Measurements from ENCODE around the gene SMPDL3B. TPM values are rescaled to one million over a fixed set of nuclear protein-coding genes. Genes with fewer than 3 reads are reported as not detected.

SMPDL3B gene
- total RNA-seq, 1 donor from 2014 or later = 0.37 TPM

GRCh38 chr1:27963393-27963792 lies 28.6 kb downstream of the SMPDL3B start:
- DNase-seq (ENCODE audit: low spot score) = no peak
- H3K27ac Mint-ChIP-seq = no peak overlapping the region
- intact Hi-C loops (cut with micrococcal nuclease) = no loop called here
- H3K9me3 Mint-ChIP-seq = no peaks in the 10 kb centered on the region
- no peaks in the 10 kb centered on the region for H3K27me3 Mint-ChIP-seq (ENCODE audit: low read depth)
- no peak overlapping the region for H3K4me3 Mint-ChIP-seq (ENCODE audit: low read depth)
- H3K4me1 Mint-ChIP-seq (ENCODE audit: low read depth) = peaks cover 14% of the 10 kb centered on the region
- H3K36me3 Mint-ChIP-seq (ENCODE audit: low read depth) = peaks cover 22% of the 10 kb centered on the region

- H3K27me3 Mint-ChIP-seq (ENCODE audit: low read depth) = no peaks in the 10 kb centered on the region
- H3K4me3 Mint-ChIP-seq (ENCODE audit: low read depth) = no peak overlapping the region
- intact Hi-C loops (cut with micrococcal nuclease) = no loop called here
- no peaks in the 10 kb centered on the region for H3K9me3 Mint-ChIP-seq
- H3K27ac Mint-ChIP-seq = no peak overlapping the region
- DNase-seq (ENCODE audit: low spot score) = no peak
- peaks cover 15% of the 10 kb centered on the region for H3K4me1 Mint-ChIP-seq (ENCODE audit: low read depth)
- H3K36me3 Mint-ChIP-seq (ENCODE audit: low read depth) = peaks cover 30% of the 10 kb centered on the region
Measured at GRCh38 chr1:27966402-27967105, 31.8 kb downstream of the SMPDL3B start.

DNA sequence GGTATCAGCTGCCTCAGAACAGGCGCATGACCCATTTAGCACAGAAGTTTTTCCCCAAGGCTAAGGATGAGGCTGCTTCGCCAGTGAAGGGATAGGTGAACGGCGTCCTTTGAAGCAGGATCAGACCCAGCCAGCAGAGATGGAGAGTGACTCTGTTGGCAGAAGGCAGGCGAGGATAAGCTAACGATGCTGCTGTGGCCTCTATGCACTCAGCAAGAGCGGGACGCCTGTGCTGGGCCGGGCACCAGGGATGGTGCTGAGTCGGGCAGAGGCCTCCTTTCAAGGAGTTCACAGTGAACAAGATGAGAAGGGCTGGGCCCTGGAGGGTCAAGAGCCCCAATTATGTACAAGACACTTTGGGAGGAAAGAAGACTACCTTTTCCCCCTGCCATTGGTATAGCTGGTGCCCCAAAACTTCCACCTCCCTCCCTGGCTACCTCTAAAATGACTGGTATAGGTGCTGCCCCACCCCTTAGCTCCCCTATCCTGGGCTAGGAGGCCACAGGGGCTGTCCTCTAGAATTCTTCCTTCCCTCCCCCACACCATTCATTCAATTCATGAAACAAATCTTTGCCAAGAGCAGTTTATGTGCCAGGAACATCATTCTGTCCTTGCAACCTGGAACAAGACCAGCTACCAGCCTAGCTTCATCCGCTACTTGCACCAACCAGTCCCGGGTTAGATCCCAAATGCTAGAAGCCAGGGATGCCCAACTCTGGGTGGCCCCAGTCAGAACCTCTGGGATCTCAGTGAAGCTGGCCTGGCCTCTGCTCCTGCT lies 32.5 kb downstream of the SMPDL3B start:
- Mint-ChIP-seq H3K9me3 (no peaks in the 10 kb centered on the region), H3K4me3 (ENCODE audit: low read depth) (no peak overlapping the region), H3K36me3 (ENCODE audit: low read depth) (peaks cover 30% of the 10 kb centered on the region), H3K27ac (no peak overlapping the region), H3K27me3 (ENCODE audit: low read depth) (no peaks in the 10 kb centered on the region), H3K4me1 (ENCODE audit: low read depth) (peaks cover 11% of the 10 kb centered on the region)
- intact Hi-C loops (cut with micrococcal nuclease) = no loop called here
- no peak for DNase-seq (ENCODE audit: low spot score)

DNA sequence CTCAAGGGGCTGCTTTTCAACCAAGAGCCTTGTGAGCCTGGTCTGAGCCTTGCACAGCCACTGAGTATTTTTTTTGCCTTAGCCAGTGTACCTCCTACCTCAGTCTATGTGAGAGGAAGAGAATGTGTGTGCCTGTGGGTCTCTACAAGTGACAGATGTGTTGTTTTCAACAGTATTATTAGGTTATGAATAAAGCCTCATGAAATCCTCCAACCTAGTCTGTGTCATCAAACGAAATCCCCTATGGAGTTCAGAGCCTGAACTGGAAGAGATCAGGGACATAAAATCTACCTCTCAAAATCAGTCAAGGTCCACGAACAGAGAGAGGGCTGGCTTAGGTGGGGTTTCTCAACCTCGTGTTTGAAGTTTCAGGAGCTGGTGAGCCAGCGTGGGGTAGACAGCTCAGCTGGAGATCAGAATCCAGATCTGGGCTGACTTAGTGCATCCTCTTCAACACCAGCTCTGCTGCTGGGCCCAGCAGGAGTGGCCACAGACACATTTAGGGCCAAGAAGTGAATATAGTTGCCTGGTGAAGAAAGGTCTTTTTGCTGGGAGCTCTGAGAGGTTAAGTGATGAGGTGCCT lies 33.2 kb downstream of the SMPDL3B start:
- no peaks in the 10 kb centered on the region for H3K9me3 Mint-ChIP-seq
- no peak for DNase-seq (ENCODE audit: low spot score)
- peaks cover 11% of the 10 kb centered on the region for H3K4me1 Mint-ChIP-seq (ENCODE audit: low read depth)
- intact Hi-C loops (cut with micrococcal nuclease) = no loop called here
- H3K27me3 Mint-ChIP-seq (ENCODE audit: low read depth) = no peaks in the 10 kb centered on the region
- no peak overlapping the region for H3K4me3 Mint-ChIP-seq (ENCODE audit: low read depth)
- peak overlapping the region; percentile 20 for H3K27ac Mint-ChIP-seq
- peaks cover 31% of the 10 kb centered on the region for H3K36me3 Mint-ChIP-seq (ENCODE audit: low read depth)

DNA sequence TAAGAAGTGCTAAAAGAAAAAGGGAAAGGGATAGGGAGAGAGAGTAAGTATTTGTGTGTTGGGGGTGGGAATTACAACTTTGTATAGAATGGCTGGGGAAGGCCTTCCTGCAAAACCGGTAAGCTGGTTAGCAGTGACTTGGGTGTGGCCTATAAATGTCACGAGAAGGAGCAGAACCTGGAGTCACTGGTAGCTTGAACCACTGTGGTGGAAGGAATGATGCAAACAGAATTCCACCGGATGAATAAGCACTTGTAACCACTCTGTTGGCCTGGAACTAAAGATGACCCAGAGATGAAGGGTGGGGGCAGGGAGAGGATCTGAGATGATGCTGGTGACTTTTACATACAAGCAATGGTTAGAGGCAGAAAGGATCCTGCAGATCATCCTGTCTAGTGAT lies 33.9 kb downstream of the SMPDL3B start:
- DNase-seq (ENCODE audit: low spot score) = no peak
- Mint-ChIP-seq H3K4me3 (ENCODE audit: low read depth) (no peak overlapping the region), H3K27me3 (ENCODE audit: low read depth) (no peaks in the 10 kb centered on the region), H3K36me3 (ENCODE audit: low read depth) (peaks cover 38% of the 10 kb centered on the region), H3K27ac (peak overlapping the region; percentile 20), H3K9me3 (no peaks in the 10 kb centered on the region), H3K4me1 (ENCODE audit: low read depth) (peaks cover 15% of the 10 kb centered on the region)
- intact Hi-C loops (cut with micrococcal nuclease) = no loop called here

- intact Hi-C loops (cut with micrococcal nuclease) = no loop called here
- DNase-seq (ENCODE audit: low spot score) = no peak
- Mint-ChIP-seq H3K27ac (no peak overlapping the region), H3K4me3 (ENCODE audit: low read depth) (no peak overlapping the region), H3K9me3 (no peaks in the 10 kb centered on the region), H3K36me3 (ENCODE audit: low read depth) (peaks cover 37% of the 10 kb centered on the region), H3K4me1 (ENCODE audit: low read depth) (peaks cover 21% of the 10 kb centered on the region), H3K27me3 (ENCODE audit: low read depth) (no peaks in the 10 kb centered on the region)
Measured at GRCh38 chr1:27970401-27970800, 35.6 kb downstream of the SMPDL3B start.

DNA sequence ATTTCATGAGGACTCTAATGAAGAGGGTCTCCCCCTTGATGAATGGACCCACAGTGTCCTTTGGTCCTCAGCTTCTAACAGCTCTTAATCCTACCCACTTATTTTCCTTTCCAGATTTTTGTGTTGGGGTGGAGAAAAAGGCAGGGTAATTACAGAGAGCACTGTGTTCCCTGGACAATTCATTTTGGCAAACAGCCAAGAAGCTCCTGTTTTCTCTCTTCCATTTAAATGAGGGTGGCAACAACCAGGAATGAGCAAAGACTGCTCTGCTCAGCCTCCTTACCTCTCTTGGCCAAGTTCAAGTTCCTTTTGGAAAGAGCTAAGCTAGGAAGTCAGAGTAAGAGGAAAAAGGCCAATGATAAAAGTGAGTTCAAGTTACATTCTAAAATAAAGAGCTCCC lies 36.9 kb downstream of the SMPDL3B start:
- H3K27ac Mint-ChIP-seq = no peak overlapping the region
- H3K27me3 Mint-ChIP-seq (ENCODE audit: low read depth) = no peaks in the 10 kb centered on the region
- intact Hi-C loops (cut with micrococcal nuclease) = no loop called here
- DNase-seq (ENCODE audit: low spot score) = no peak
- H3K9me3 Mint-ChIP-seq = no peaks in the 10 kb centered on the region
- peaks cover 21% of the 10 kb centered on the region for H3K4me1 Mint-ChIP-seq (ENCODE audit: low read depth)
- no peak overlapping the region for H3K4me3 Mint-ChIP-seq (ENCODE audit: low read depth)
- peaks cover 33% of the 10 kb centered on the region for H3K36me3 Mint-ChIP-seq (ENCODE audit: low read depth)

DNA sequence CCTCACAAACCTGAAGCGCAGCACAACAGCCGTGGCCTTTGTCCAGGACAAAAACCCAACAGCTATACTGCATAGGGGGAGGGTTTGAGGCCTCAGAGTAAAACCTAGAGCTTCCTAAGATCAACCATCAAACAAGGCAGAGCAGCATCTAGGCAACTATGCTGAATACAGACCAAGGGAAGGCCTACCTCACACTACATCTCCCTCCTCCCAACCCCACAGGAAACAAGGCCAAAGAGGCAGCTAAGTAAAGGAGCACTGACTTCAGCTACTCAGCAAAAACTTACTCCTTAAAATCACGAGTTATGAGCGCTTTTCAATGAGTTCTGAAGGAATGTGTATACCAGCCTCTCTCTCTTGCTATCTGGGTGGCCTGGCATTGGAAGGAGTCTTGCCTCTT lies 37.3 kb downstream of the SMPDL3B start:
- no peak overlapping the region for H3K27ac Mint-ChIP-seq

DNA sequence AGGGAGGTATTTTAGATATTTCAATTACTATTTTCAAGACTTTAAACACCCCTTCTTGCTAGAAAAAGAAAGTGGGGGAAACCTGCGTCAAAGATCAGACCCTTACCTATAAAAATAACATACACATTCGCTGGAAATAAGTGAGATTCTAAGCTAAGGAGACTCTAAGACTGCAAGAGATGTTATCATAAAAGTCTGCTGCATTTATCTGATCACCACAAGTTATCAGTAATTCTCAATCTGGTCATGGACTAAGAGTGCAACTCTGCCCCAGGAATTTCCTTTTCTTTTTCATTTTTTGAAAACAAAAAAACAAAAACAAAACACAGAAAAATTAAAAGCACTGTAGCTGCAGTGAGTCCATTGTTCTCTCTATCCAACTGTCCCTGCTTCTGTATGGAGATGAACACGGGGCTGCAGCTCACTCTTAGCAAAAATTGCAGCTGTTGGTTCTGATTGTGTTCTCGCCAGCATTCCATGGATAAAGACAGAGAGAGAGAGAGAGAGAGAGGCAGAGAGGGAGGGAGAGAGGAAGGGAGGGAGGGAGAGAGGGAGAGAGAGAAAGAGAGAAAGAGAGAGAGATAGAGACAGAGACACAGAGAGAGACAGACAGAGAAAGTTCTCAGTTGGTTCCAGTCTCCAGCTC lies 39.1 kb downstream of the SMPDL3B start:
- H3K27ac Mint-ChIP-seq = no peak overlapping the region
- no peak for DNase-seq (ENCODE audit: low spot score)
- intact Hi-C loops (cut with micrococcal nuclease) = no loop called here
- peaks cover 35% of the 10 kb centered on the region for H3K36me3 Mint-ChIP-seq (ENCODE audit: low read depth)
- H3K4me3 Mint-ChIP-seq (ENCODE audit: low read depth) = no peak overlapping the region
- no peaks in the 10 kb centered on the region for H3K27me3 Mint-ChIP-seq (ENCODE audit: low read depth)
- H3K9me3 Mint-ChIP-seq = no peaks in the 10 kb centered on the region
- H3K4me1 Mint-ChIP-seq (ENCODE audit: low read depth) = peaks cover 15% of the 10 kb centered on the region

More for the DNA sequence above, 37.3 kb downstream of the SMPDL3B start:
- DNase-seq (ENCODE audit: low spot score) = no peak
- no peaks in the 10 kb centered on the region for H3K27me3 Mint-ChIP-seq (ENCODE audit: low read depth)
- H3K9me3 Mint-ChIP-seq = no peaks in the 10 kb centered on the region
- no peak overlapping the region for H3K4me3 Mint-ChIP-seq (ENCODE audit: low read depth)
- peaks cover 32% of the 10 kb centered on the region for H3K36me3 Mint-ChIP-seq (ENCODE audit: low read depth)
- intact Hi-C loops (cut with micrococcal nuclease) = no loop called here
- H3K4me1 Mint-ChIP-seq (ENCODE audit: low read depth) = peaks cover 21% of the 10 kb centered on the region

DNA sequence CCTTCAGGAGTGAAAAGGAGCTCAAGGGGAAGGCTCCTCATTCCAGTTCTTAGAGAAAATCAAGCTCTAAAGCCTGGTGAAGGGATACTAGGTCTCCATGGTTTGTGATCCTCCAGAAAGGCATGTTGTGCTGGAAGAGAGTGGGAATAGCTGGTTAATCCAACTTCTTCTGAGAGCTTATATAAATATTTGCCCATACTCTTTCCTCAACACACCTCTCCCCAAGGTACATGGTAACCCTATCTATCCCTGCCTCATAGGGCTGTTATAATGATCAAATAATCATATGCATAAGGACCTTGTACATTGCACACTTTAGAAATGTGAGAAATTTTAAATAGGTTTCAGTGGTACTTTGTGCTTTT lies 39.6 kb downstream of the SMPDL3B start:
- Mint-ChIP-seq H3K27me3 (ENCODE audit: low read depth) (no peaks in the 10 kb centered on the region), H3K4me1 (ENCODE audit: low read depth) (peaks cover 15% of the 10 kb centered on the region), H3K4me3 (ENCODE audit: low read depth) (no peak overlapping the region), H3K27ac (no peak overlapping the region), H3K9me3 (no peaks in the 10 kb centered on the region), H3K36me3 (ENCODE audit: low read depth) (peaks cover 35% of the 10 kb centered on the region)
- intact Hi-C loops (cut with micrococcal nuclease) = no loop called here
- DNase-seq (ENCODE audit: low spot score) = no peak

- Mint-ChIP-seq H3K9me3 (no peaks in the 10 kb centered on the region), H3K27ac (peak overlapping the region; percentile 55), H3K27me3 (ENCODE audit: low read depth) (no peaks in the 10 kb centered on the region), H3K36me3 (ENCODE audit: low read depth) (peaks cover 13% of the 10 kb centered on the region), H3K4me1 (ENCODE audit: low read depth) (peaks cover 2% of the 10 kb centered on the region), H3K4me3 (ENCODE audit: low read depth) (no peak overlapping the region)
- intact Hi-C loops (cut with micrococcal nuclease) = loop anchor here (1.0 kb wide), 1 partner anchor 121 kb away; no protein-coding TSS in a partner anchor
- DNase-seq (ENCODE audit: low spot score) = no peak
Measured at GRCh38 chr1:27979151-27979858, 44.5 kb downstream of the SMPDL3B start.

GRCh38 chr1:27979859-27980201 lies 45.0 kb downstream of the SMPDL3B start:
- Mint-ChIP-seq H3K4me3 (ENCODE audit: low read depth) (no peak overlapping the region), H3K27ac (no peak overlapping the region), H3K27me3 (ENCODE audit: low read depth) (no peaks in the 10 kb centered on the region), H3K36me3 (ENCODE audit: low read depth) (peaks cover 13% of the 10 kb centered on the region), H3K9me3 (no peaks in the 10 kb centered on the region), H3K4me1 (ENCODE audit: low read depth) (peaks cover 2% of the 10 kb centered on the region)
- intact Hi-C loops (cut with micrococcal nuclease) = loop anchor here (1.0 kb wide), 1 partner anchor 122 kb away; no protein-coding TSS in a partner anchor
- no peak for DNase-seq (ENCODE audit: low spot score)

Data from activated T-helper 2 cell treated with anti-CD3 and anti-CD28 coated beads, Interferon-gamma antibody, Interleukin-2, Interleukin-4, amounts not matched to agents 10 μg/mL and 5 μg/mL and 100 μg/mL, durations not matched to agents 14 hours and 24 hours and 36 hours (primary cell).